K562 (cell line): Measurements from ENCODE around the gene ERCC6L. TPM values are rescaled to one million over a fixed set of nuclear protein-coding genes. Genes with fewer than 3 reads are reported as not detected.

Experiments
- ATAC-seq: fragments of 200-7000 bp; cut with Tn5 transposase; 3 replicates; pipeline ENCODE4 v1.9.1; 2020; ENCODE audit warnings: moderate library complexity
- BruUV-seq: library from RNA; stranded (reverse); fragments of 400-500 nt; replicated peaks from 2 replicates; lab custom pipeline; 2021; lab: Mats Ljungman, UMichigan
- CTCF ChIA-PET: fragments of 300-600 bp; formaldehyde crosslinking; extraction: SDS; loops from one replicate; lab custom pipeline; 2021; ENCODE audit warnings: low intra/inter-chr PET ratio; lab: Yijun Ruan, JAX
- POLR2A ChIA-PET: fragments of 300-600, 350-650 bp; sonication (Branson Sonifier 250); formaldehyde crosslinking; extraction: SDS; loops from one replicate; lab custom pipeline; 2021; ENCODE audit warnings: antibody characterized with exemption, inconsistent platforms; lab: Yijun Ruan, JAX
- DNase-seq, 4 experiments: peaks; one replicate each; pipeline versions ENCODE4 v3.0.0 to v3.0.0-alpha.2; 2011 to 2018; ENCODE audit warnings: low spot score in 3 of 4, mixed read lengths in 3 of 4; ENCODE audit errors: extremely low read depth in 1 of 4
- FAIRE-seq: peaks from 2 replicates; lab custom pipeline; 2011; peaks lifted over from hg19 to GRCh38; lab: Jason Lieb, UNC
- H2AFZ ChIP-seq: 2 replicates; pipeline ENCODE4 v1.6.0; 2011; ENCODE audit warnings: low read depth, low read length, control low read depth, inconsistent platforms
- H3K27ac ChIP-seq: fragments of 200-600 bp; 3 replicates; pipeline ENCODE4 v1.8.0; 2011; ENCODE audit warnings: low read depth, mild to moderate bottlenecking, control low read depth, inconsistent platforms, low read length, moderate library complexity, mixed read lengths; ENCODE audit errors: extremely low read depth
- H3K27me3 ChIP-seq, 2 experiments: fragments of 300-600 bp in 1 of 2; 2 replicates in 1 of 2; 3 replicates in 1 of 2; pipeline versions ENCODE4 v1.6.0 to v1.8.0; 2011; ENCODE audit warnings: inconsistent platforms in 2 of 2, low read length in 2 of 2, mild to moderate bottlenecking in 1 of 2, mixed read lengths in 1 of 2, moderate library complexity in 1 of 2; ENCODE audit not compliant: control insufficient read depth in 2 of 2, insufficient read depth in 2 of 2
- H3K36me3 ChIP-seq: fragments of 300-600 bp; 3 replicates; pipeline ENCODE4 v1.8.0; 2011; ENCODE audit warnings: mild to moderate bottlenecking, low read length, inconsistent platforms; ENCODE audit not compliant: control insufficient read depth, insufficient read depth
- H3K4me1 ChIP-seq, 2 experiments: fragments of 200-600 bp in 1 of 2; replicated peaks in 1 of 2; 2 replicates in 1 of 2; 3 replicates in 1 of 2; pipeline versions ENCODE4 v1.5.1 to v1.8.0; 2011; ENCODE audit warnings: inconsistent platforms in 2 of 2, low read length in 2 of 2, mild to moderate bottlenecking in 1 of 2, mixed read lengths in 1 of 2, moderate library complexity in 1 of 2; ENCODE audit not compliant: control insufficient read depth in 2 of 2, insufficient read depth in 2 of 2
- H3K4me2 ChIP-seq: 2 replicates; pipeline ENCODE4 v1.6.1; 2011; ENCODE audit warnings: low read length, control low read depth, inconsistent platforms, mixed read lengths; ENCODE audit not compliant: insufficient read depth
- H3K4me3 ChIP-seq: fragments of 200-600 bp; sonication (generic), shearing (Covaris generic); 2 replicates; pipeline ENCODE4 v1.5.1; 2016; ENCODE audit warnings: control low read depth, inconsistent platforms
- H3K79me2 ChIP-seq: fragments of 200-600 bp; 3 replicates; pipeline ENCODE4 v1.8.0; 2011; ENCODE audit warnings: low read length, inconsistent platforms; ENCODE audit not compliant: control insufficient read depth, insufficient read depth
- H3K9ac ChIP-seq, 2 experiments: 2 replicates each; pipeline versions ENCODE4 v1.6.0 to v1.6.1; 2011; ENCODE audit warnings: low read depth in 2 of 2, low read length in 2 of 2, control low read depth in 1 of 2, inconsistent platforms in 1 of 2, mild to moderate bottlenecking in 1 of 2, mixed read lengths in 1 of 2; ENCODE audit not compliant: insufficient read depth in 1 of 2
- H3K9me1 ChIP-seq: one replicate; pipeline ENCODE4 v1.6.0; 2011; ENCODE audit warnings: inconsistent platforms, mild to moderate bottlenecking, low read length, moderate library complexity; ENCODE audit not compliant: control insufficient read depth, insufficient read depth
- H3K9me3 ChIP-seq: replicated peaks from 2 replicates; pipeline ENCODE4 v1.5.1; 2011; ENCODE audit warnings: low read depth, low read length, inconsistent platforms; ENCODE audit not compliant: control insufficient read depth, insufficient read depth
- H4K20me1 ChIP-seq: replicated peaks from 2 replicates; pipeline ENCODE4 v1.6.1; 2011; ENCODE audit warnings: low read length, inconsistent platforms, mixed read lengths; ENCODE audit not compliant: control insufficient read depth, insufficient read depth
- CEBPZ ChIP-seq: fragments of 150-350 bp; IDR thresholded peaks from 2 replicates; pipeline ENCODE4 v1.6.1; 2014; ENCODE audit warnings: low read depth, mild to moderate bottlenecking, low read length, borderline replicate concordance
- CREB1 ChIP-seq, 2 experiments: sonication (generic) in 1 of 2; formaldehyde crosslinking in 1 of 2; IDR thresholded peaks; 2 replicates each; pipeline versions ENCODE4 v1.6.1 to v1.8.0; 2012 to 2022; ENCODE audit warnings: inconsistent platforms in 1 of 2, mild to moderate bottlenecking in 1 of 2, missing genetic modification reagents in 1 of 2, moderate library complexity in 1 of 2
- FOXK2 ChIP-seq, 2 experiments: fragments of 450-650 bp; IDR thresholded peaks in 1 of 2; conservative IDR thresholded peaks in 1 of 2; 2 replicates each; pipeline ENCODE4 v1.6.1; 2016; ENCODE audit warnings: low read depth in 2 of 2, mild to moderate bottlenecking in 1 of 2
- MEF2A ChIP-seq: IDR thresholded peaks from 2 replicates; pipeline ENCODE4 v1.6.1; 2011; ENCODE audit warnings: low read depth, mild to moderate bottlenecking, low read length, moderate library complexity; ENCODE audit not compliant: control insufficient read depth
- RNF2 ChIP-seq: sonication (generic); IDR thresholded peaks from 2 replicates; pipeline ENCODE4 v1.6.1; 2016
- ZNF212 ChIP-seq: fragments of 450-650 bp; formaldehyde crosslinking; IDR thresholded peaks from 2 replicates; pipeline ENCODE4 v1.4.0; 2020; ENCODE audit warnings: mild to moderate bottlenecking
- ZNF589 ChIP-seq: fragments of 200-800 bp; sonication (Bioruptor generic); IDR thresholded peaks from 2 replicates; pipeline ENCODE4 v1.6.1; 2016; ENCODE audit warnings: low read depth, missing genetic modification characterization, missing compliant biosample characterization
- WGBS: fragments of 100-300 bp; shearing (Covaris generic); methylation state at CpG from one replicate; pipeline ENCODE4 v1.1.6; 2016; ENCODE audit warnings: low coverage, mixed read lengths; ENCODE audit not compliant: insufficient coverage; ENCODE audit errors: missing lambda C conversion rate; 5-methylcytosine and 5-hydroxymethylcytosine counted together
- in situ Hi-C: fragments of 300-500 bp; cut with MboI; formaldehyde crosslinking; loops from 4 replicates; pipeline ENCODE4 v1.15.0; 2018; ENCODE audit warnings: inconsistent platforms, mixed read lengths
- intact Hi-C: fragments of 100-400 bp; cut with micrococcal nuclease; formaldehyde crosslinking; loops from 2 replicates; pipeline ENCODE4 v1.14.2; 2022
- polyA plus RNA-seq, 8 experiments: library from polyadenylated mRNA; depleted of rRNA in 4 of 8; stranded (reverse) in 5 of 8; unstranded in 3 of 8; fragments of >200 nt; fragmentation: Nextera tagmentation in 2 of 8; fragmentation: Illumina TruSeq in 1 of 8; extraction: Ambion mirVana in 2 of 8; extraction: Trizol in 1 of 8; gene quantifications; 2 replicates each; pipeline versions ENCODE4 v1.2.1 to v1.2.3, GENCODE V29; 2011 to 2014; ENCODE audit warnings: inconsistent platforms in 1 of 8, missing spikeins in 1 of 8
- total RNA-seq, 7 experiments: library from RNA; depleted of rRNA in 6 of 7; stranded (reverse); fragments of >200 nt in 6 of 7; fragmentation: Illumina TruSeq in 2 of 7; extraction: Trizol in 2 of 7; gene quantifications; 2 replicates each; pipeline versions ENCODE4 v1.2.1 to v1.2.3, GENCODE V29; 2011 to 2021; ENCODE audit warnings: low replicate concordance in 1 of 7

Gene ERCC6L
- total and polyA plus RNA-seq, 9 of the 15 experiments (the other 6 are each of a cell fraction or from before 2014, with no cell fraction given) = 6.4 to 17.4 (median 11.9) TPM

- Histone ChIP-seq H3K79me2 (no peaks in the 10 kb centered on the region), H3K27ac (no peak overlapping the region), H3K9me1 (no peaks in the 10 kb centered on the region), H3K9me3 (no peaks in the 10 kb centered on the region), H4K20me1 (no peaks in the 10 kb centered on the region), H3K4me3 (no peak overlapping the region), H3K4me2 (no peak overlapping the region), H3K27me3 (no peaks in the 10 kb centered on the region), H3K4me1 (peaks cover 0 to 3% of the 10 kb centered on the region in 2 experiments; a peak in 1 of 5 replicates), H2AFZ (no peak overlapping the region), H3K9ac (no peak overlapping the region), H3K36me3 (peaks cover 29% of the 10 kb centered on the region; the same call in 1 of the 3 replicates)
- intact Hi-C loops = no loop called here
- TF ChIP-seq CREB1 (IDR thresholded peaks at IDR 0.05) = no peak
- TF ChIP-seq CREB1 (CRISPR knock-in tag; IDR thresholded peaks at IDR 0.05) = no peak
- TF ChIP-seq MEF2A = no peak
- TF ChIP-seq CEBPZ = no peak
- no peak for TF ChIP-seq ZNF589 (CRISPR knock-in tag)
- TF ChIP-seq FOXK2 (conservative IDR thresholded peaks at IDR 0.05 in 1 of 2, IDR thresholded peaks at IDR 0.05 in 1 of 2; ENCODE audit: low read depth in 2 of 2) = no peak
- TF ChIP-seq RNF2 = no peak
- TF ChIP-seq ZNF212 = no peak
- ChIA-PET CTCF (no interaction called here), POLR2A (interaction anchor here (0.8 to 1.0 kb wide), 2 partner anchors 8 to 470 kb away, joined by 3 read pairs; no protein-coding TSS in a partner anchor)
- ATAC-seq (no peak), FAIRE-seq (no peak), DNase-seq (no peak)
- BruUV-seq = no TSS peak
- WGBS = 63% methylated on average over 2 of the region's 3 CpGs
- in situ Hi-C loops = no loop called here
These were observed 26.4 kb upstream of the ERCC6L start for GRCh38 chrX:72265263-72265662.
